Activated gamma-delta T cell treated with Interleukin-2 at 50 U/mL for 16 hours (primary cell): ENCODE data around the gene UCK2.
A peak's percentile ranks its signal among the peaks of the same experiment; 100 is the strongest.
"Not testable (repeated sequence)": the region's sequence is repeated elsewhere in the genome, so short reads cannot be mapped to it uniquely, and the experiment has no call there.

Experiments
- DNase-seq: peaks from one replicate; pipeline ENCODE4 v3.0.0-alpha.2; 2020

The UCK2 gene

DNA sequence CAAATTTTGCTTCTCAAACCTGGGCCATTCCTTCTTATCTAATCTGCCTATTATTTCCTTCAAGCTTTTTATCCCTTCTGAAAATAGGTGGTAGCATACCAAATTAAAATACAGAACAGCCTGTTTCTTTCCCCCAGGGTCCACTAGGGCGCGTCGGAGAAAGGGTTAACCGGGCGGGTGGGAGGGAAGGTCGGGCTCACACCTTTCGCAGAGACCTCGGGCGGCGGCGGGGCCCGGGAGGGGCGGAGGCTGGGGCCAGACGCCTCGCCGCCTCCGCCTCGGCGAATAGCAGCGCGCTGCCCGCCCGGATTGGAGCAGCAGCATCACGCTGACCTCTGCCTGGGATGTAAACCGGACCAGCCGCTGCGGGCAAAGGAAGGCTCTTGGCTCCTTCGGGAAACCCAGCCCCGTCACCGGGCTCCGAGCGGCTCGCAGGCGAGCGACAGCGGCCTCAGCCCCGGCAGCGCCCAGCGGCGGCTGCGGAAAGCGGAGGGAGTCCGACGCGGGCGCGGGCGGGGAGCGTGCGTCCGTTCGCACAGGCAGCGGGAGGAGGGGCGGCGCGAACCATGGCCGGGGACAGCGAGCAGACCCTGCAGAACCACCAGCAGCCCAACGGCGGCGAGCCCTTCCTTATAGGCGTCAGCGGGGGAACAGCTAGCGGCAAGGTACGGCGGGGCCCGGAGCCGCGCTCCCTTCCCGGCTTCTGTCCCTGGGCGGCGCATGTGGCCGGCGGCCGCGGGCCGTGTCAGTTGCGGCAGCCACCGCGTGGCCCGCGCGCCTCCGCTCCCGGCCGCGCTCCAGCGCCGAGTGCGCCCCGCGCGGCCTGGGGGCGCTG lies at the start of gene UCK2:
Gene UCK2 (plus strand): TSS at position 347 of the 835 bp plus-strand sequence. CDS start 220 bp downstream, at position 567.
- peak; percentile 44 for DNase-seq

- DNase-seq = not testable (repeated sequence)
Measured at GRCh38 chr1:165778197-165778596, 49.2 kb upstream of the UCK2 start.

GRCh38 chr1:165783519-165783918 lies 43.9 kb upstream of the UCK2 start:
- DNase-seq = not testable (repeated sequence)

DNA sequence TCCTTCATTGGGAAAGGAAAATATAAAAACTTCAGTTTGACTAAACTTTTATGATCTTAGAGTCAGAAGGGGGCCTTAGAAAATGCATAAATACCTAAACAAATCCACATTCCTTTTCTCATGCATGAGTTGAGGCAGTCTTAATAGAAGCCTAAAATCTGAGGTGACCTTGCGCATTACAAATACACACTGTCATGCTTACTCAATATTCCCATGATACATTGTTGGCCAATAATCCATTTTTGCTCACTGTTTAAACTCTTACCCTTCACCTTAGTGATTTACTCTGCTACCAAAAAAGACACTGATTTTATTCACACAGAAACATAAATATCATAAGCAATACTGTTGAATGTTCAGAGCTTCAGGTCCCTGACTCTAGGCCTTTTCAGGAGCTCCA lies 39.7 kb upstream of the UCK2 start:
- no peak for DNase-seq

DNA sequence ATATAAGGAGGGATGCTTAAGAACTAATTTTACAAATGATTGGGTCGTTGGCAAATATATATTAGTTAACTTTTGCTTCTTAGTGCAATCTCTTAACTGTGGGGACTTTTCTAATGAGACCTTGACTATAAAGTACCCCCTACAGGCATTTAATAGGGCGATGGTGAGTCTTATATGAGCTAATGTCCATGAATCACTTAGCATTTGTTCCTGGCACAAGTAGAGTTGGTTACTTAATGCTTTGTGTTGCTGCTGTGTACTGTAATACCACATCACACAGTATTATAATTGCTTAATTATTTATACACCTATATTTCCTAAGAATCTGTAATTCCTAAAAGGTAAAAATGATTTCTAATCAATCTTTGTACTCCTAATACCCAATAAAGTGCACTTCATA lies 33.5 kb upstream of the UCK2 start:
- no peak for DNase-seq

GRCh38 chr1:165795894-165796293 lies 31.5 kb upstream of the UCK2 start:
- DNase-seq = no peak

- no peak for DNase-seq
Measured at GRCh38 chr1:165799387-165799786, 28.0 kb upstream of the UCK2 start.

DNA sequence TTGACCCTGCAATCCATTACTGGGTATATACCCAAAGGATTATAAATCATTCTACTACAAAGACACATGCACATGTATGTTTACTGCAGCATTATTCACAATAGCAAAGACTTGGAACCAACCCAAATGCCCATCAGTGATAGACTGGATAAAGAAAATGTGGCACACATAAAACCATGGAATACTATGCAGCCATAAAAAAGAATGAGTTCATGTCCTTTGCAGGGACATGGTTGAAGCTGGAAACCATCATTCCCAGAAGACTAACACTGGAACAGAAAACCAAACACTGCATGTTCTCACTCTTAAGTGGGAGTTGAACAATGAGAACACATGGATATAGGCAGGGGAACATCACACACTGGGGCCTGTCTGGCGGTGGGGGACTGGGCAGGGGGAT lies 22.9 kb upstream of the UCK2 start:
- not testable (repeated sequence) for DNase-seq

DNA sequence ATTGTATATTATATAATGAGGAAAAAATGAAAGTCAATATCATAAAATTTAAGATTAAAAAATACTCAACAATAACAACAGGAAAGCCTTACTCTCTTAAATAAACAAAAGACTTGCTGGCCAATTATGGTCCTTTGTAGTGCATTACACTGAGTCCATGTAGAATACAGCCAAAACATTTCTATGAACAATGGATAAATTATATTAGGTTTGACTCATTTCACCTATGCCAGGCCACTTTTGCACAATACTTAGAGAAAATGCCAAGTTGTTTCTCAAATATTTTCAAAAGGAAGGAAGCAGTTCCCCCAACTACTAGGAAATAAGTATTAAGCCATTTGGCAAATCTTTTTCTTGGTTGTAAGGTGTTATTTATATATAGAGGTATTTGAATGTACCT lies 19.8 kb upstream of the UCK2 start:
- DNase-seq = no peak

- DNase-seq = no peak
Measured at GRCh38 chr1:165815725-165816124, 11.7 kb upstream of the UCK2 start.

DNA sequence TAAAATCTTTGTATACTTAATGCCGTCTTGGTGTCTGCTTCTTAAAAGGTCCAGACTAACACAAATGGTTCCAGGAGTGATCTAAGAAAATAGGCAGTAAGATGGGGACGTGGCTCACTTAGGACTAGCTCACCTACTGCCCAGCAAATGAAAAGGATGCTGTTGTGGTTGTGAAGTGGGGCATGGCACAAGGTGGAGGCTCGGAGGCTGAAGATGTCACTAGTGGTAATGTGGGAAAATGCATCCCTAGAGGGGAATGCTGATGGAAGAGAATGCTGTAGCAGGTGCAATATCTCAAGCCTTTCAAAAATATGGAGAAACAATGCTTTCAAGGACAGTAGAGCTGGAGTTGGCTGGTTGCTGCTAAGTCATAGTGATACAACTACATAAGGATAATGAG lies 11.3 kb upstream of the UCK2 start:
- no peak for DNase-seq

- no peak for DNase-seq
Measured at GRCh38 chr1:165816826-165817497, 10.5 kb upstream of the UCK2 start.

GRCh38 chr1:165823552-165824268 lies 3.7 kb upstream of the UCK2 start:
- DNase-seq = no peak

GRCh38 chr1:165824269-165824643 lies 3.2 kb upstream of the UCK2 start:
- DNase-seq = no peak

- no peak for DNase-seq
Measured at GRCh38 chr1:165826565-165827267, 698 bp upstream of the UCK2 start.

DNA sequence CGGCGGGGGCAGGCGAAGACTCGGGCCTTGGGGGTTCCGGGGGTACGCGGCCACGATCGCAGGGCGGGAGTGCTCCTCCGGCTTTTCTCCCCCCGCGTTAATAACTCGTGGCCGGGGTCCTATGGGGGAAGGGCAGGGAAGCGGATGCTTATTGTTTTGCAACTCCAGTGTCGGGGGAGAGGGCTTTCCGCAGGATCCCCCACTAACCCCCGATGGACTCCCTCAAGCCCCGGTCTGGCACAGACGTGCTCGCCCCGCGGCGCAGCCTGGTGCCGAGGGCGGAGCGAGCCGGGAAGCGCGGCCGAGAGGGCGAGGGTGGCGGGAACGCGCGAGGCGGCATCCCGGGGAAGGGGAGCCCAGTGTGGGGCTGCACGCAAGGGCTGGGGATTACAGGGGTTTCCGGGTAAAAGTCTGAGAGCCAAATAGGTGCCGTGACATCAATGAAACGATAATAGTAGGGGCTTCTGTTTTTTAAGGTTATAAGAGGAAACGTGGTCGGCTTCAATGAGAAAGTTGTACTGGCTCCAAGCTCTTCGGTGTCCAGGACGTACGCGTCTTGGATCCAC lies 772 bp downstream of the UCK2 start:
- no peak for DNase-seq

DNA sequence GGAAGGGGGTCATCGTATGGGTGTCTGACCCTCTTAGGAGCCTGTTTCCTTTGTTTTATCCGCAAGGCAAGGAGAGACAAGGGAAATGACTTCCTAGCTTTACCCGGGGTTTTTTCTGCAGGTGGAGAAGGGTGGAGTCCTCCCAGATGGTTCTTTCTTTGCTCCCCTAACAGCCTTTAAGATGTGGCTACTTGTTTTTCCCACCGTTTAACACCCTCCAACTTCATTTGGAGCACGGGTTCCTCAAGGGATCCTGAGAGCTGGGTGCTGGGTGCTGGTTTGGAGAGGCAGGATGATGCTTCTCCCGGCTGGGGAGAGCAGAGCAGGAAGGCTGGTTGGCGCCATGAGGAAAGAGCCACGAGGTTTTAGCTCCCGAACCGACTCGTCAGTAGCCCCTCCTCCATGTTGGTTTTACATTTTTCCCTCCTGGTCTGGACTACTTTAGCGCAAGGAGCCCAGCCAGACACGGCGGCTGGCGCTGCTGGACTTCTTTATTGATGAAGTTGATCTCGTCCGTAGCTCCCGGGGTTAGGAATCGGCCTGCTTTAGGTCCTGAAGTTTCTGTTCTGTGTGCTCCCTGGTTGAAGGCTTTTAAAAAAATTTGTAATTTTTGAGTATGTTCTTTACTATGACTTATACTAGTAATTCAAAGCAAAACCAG lies 1.4 kb downstream of the UCK2 start:
- DNase-seq = no peak

- no peak for DNase-seq
Measured at GRCh38 chr1:165829888-165830287, 2.5 kb downstream of the UCK2 start.

DNA sequence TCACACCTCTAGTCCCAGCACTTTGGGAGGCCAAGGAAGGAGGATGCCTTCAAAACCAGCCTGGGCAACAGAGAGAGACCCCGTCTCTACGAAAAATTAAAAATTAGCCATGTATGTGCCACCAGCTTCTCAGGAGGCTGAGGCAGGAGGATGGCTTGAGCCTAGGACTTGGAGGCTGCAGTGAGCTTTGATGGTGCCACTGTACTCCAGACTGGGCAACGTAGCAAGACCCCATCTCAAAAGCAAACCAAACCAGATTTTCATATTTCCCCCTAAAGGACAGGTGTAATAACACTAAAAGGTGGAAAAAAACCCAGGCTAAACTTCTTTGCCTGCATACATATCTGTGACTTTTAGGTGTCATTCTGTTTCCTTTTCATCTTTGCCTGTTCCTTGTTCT lies 3.7 kb downstream of the UCK2 start:
- no peak for DNase-seq

DNA sequence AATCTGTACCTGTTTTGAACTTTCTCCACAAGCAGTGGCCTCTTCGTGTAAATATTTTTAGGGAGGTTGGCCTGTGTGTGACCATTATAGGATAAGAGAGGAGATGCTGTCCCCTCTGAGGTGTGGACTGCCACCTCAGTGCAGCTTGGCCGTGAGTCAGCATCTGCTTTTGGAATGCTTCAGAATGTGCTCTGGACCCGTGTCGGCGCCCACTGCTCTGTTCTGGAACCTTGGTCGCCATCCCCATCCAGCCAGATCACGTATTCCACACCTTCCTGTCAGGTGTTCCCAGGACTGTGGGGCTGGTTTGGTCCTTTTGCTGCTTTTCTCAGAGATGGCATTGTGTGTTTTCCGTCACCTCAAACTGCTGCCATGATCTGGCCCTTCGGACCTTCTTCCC lies 5.5 kb downstream of the UCK2 start:
- DNase-seq = no peak

GRCh38 chr1:165833358-165833757 lies 5.9 kb downstream of the UCK2 start:
- DNase-seq = no peak

DNA sequence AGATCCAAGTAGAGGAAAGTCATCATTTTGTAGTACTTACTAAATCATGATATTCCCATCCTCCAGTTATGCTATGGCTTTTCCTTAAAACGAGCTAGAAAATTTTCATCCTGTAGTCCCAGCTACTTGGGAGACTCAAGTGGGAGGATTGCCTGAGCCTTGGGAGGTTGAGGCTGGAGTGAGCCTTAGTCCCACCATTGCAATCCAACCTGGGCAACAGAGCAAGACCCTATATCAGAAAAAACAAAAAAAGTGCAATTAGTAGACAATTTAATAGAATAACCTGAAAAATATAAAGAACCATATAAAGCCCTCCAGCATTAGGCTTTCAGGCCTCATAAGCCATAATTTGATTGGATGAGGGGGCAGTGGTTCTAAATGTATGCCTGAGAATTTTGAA lies 6.8 kb downstream of the UCK2 start:
- DNase-seq = no peak
